Measurements from ENCODE around the gene CTNNA2. TPM values are rescaled to one million over a fixed set of nuclear protein-coding genes. Genes with fewer than 3 reads are reported as not detected.

The CTNNA2 gene
- total RNA-seq, 4 donors from 2014 or later = 0.40 to 1.7 (median 1.5) TPM; not detected in 1

DNA sequence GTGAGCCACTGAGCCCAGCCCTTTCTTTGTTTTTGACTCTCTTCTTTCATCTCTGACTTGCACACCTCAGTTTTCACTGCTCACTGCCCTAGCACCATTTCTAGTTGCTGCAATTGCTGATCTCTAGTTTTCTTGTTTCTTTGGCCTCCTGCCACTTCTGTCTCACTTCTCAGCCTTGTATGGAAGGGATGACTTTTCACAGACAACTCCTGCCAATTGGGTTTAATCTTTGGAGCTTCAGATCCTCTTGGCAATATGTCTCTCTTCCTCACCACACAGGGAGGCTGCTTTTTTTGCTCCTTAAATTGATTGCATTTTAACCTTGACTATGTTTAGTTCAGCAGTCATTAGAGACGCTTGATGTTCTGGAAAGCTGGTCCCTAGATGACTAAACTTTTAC lies 323.1 kb downstream of the CTNNA2 start:
- no peaks in the 10 kb centered on the region for H3K4me1 ChIP-seq
- intact Hi-C loops (cut with DNase I; ENCODE audit: low total_unique reads) = no loop called here
- no peaks in the 10 kb centered on the region for H3K9me3 ChIP-seq
- no peak overlapping the region for H3K27ac ChIP-seq
- DNase-seq = no peak
- in situ Hi-C loops (cut with MboI; ENCODE audit: low pct_ligation_motif_present in 1 of 4, low pct_unique_long_range_greater_than_20kb in 1 of 4, low sequenced_read_pairs in 3 of 4) = no loop called here
- no peak overlapping the region for H3K4me3 ChIP-seq
- no peaks in the 10 kb centered on the region for H3K36me3 ChIP-seq
- 75 to 77% methylated on average over 1 of the region's 1 CpG for WGBS, 2 donors (ENCODE audit: low coverage in 1 of 2)
- no peaks in the 10 kb centered on the region for H3K27me3 ChIP-seq
- TF ChIP-seq POLR2A (IDR thresholded peaks at IDR 0.05) = no peak
- no peak for TF ChIP-seq EP300 (IDR thresholded peaks at IDR 0.05; ENCODE audit: low read depth)
- TF ChIP-seq POLR2AphosphoS5 (IDR thresholded peaks at IDR 0.05) = no peak
- TF ChIP-seq, protein P1, sequence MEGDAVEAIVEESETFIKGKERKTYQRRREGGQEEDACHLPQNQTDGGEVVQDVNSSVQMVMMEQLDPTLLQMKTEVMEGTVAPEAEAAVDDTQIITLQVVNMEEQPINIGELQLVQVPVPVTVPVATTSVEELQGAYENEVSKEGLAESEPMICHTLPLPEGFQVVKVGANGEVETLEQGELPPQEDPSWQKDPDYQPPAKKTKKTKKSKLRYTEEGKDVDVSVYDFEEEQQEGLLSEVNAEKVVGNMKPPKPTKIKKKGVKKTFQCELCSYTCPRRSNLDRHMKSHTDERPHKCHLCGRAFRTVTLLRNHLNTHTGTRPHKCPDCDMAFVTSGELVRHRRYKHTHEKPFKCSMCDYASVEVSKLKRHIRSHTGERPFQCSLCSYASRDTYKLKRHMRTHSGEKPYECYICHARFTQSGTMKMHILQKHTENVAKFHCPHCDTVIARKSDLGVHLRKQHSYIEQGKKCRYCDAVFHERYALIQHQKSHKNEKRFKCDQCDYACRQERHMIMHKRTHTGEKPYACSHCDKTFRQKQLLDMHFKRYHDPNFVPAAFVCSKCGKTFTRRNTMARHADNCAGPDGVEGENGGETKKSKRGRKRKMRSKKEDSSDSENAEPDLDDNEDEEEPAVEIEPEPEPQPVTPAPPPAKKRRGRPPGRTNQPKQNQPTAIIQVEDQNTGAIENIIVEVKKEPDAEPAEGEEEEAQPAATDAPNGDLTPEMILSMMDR (IDR thresholded peaks at IDR 0.05) = no peak

DNA sequence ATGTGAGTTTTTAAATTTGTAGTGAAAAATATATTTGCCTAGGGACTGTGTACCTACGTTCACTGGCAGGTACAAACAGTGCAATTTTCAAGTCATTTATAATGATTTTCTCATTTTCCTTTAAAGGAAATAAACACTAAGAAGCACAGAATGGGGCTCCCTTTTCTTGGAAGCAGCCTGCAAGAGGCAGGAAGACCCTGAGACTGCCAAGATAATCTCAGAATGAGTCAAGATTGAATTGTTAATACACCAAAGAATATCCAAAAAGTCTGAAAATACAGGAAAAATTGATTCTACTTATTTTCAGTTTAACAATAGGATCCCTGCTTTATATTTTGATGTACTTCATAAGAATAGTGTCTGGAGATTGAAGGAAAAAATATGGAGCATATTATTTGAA lies 331.2 kb downstream of the CTNNA2 start:
- TF ChIP-seq, protein P1 (IDR thresholded peaks at IDR 0.05) = no peak
- TF ChIP-seq EP300 (IDR thresholded peaks at IDR 0.05; ENCODE audit: low read depth) = no peak
- TF ChIP-seq POLR2A (IDR thresholded peaks at IDR 0.05) = no peak
- no peak for TF ChIP-seq POLR2AphosphoS5 (IDR thresholded peaks at IDR 0.05)
- Histone ChIP-seq H3K4me3 (no peak overlapping the region), H3K27ac (no peak overlapping the region), H3K9me3 (no peaks in the 10 kb centered on the region), H3K36me3 (no peaks in the 10 kb centered on the region), H3K4me1 (no peaks in the 10 kb centered on the region), H3K27me3 (no peaks in the 10 kb centered on the region)
- no peak for DNase-seq
- in situ Hi-C loops (cut with MboI; ENCODE audit: low pct_ligation_motif_present in 1 of 4, low pct_unique_long_range_greater_than_20kb in 1 of 4, low sequenced_read_pairs in 3 of 4) (no loop called here), intact Hi-C loops (cut with DNase I; ENCODE audit: low total_unique reads) (no loop called here)
- 44 to 56% methylated on average over 1 of the region's 1 CpG for WGBS, 2 donors (ENCODE audit: low coverage in 1 of 2)

DNA sequence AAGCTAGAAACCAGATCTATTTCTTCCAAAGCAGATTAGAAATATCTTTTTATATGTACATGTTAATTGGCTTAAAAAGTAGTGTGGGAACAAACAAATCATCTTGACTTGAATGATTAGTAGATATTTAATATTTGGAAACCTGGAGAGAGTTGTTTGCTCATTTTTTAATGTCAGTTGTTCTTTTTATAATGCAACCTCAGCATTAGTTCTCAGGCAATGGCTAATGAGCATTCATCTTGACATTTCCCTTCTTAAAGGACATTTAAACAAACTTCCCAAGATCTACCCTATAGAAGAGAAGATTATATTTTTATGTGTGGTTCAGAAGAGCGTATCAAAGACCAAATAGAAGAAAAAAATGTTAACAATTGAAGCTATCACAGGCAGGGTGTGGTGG lies 334.0 kb downstream of the CTNNA2 start:
- H3K36me3 ChIP-seq = no peaks in the 10 kb centered on the region
- TF ChIP-seq, protein P1 (IDR thresholded peaks at IDR 0.05) = no peak
- TF ChIP-seq POLR2AphosphoS5 (IDR thresholded peaks at IDR 0.05) (no peak), EP300 (IDR thresholded peaks at IDR 0.05; ENCODE audit: low read depth) (no peak), POLR2A (IDR thresholded peaks at IDR 0.05) (no peak)
- no peaks in the 10 kb centered on the region for H3K4me1 ChIP-seq
- H3K4me3 ChIP-seq = no peak overlapping the region
- no peaks in the 10 kb centered on the region for H3K27me3 ChIP-seq
- intact Hi-C loops (cut with DNase I; ENCODE audit: low total_unique reads) (no loop called here), in situ Hi-C loops (cut with MboI; ENCODE audit: low pct_ligation_motif_present in 1 of 4, low pct_unique_long_range_greater_than_20kb in 1 of 4, low sequenced_read_pairs in 3 of 4) (no loop called here)
- H3K27ac ChIP-seq = no peak overlapping the region
- 60 to 71% methylated on average over 1 of the region's 1 CpG for WGBS, 2 donors (ENCODE audit: low coverage in 1 of 2)
- no peaks in the 10 kb centered on the region for H3K9me3 ChIP-seq
- DNase-seq = no peak

DNA sequence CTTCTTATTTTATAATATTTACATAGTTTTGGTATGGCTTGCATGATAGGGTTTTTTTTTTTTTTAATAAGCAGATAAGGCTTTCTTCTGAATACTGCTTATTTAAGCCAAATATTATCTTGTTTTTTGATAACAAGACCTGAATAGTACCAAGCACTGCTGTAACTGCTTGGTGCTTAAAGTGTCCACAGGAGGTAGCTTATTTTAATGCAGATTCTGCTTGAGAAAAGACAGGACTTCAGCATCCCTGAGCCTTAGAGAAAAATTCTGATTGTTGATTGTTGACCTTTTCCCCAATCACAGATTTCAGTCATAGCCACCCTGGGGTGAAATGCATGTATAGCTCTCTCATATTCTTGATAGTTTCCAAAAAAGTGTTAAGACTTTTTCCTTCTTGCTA lies 336.4 kb downstream of the CTNNA2 start:
- no peak overlapping the region for H3K27ac ChIP-seq
- H3K27me3 ChIP-seq = no peaks in the 10 kb centered on the region
- no peaks in the 10 kb centered on the region for H3K4me1 ChIP-seq
- DNase-seq = no peak
- H3K4me3 ChIP-seq = no peak overlapping the region
- H3K9me3 ChIP-seq = no peaks in the 10 kb centered on the region
- TF ChIP-seq EP300 (IDR thresholded peaks at IDR 0.05; ENCODE audit: low read depth) = no peak
- TF ChIP-seq, protein P1 (IDR thresholded peaks at IDR 0.05) = no peak
- no peaks in the 10 kb centered on the region for H3K36me3 ChIP-seq
- in situ Hi-C loops (cut with MboI; ENCODE audit: low pct_ligation_motif_present in 1 of 4, low pct_unique_long_range_greater_than_20kb in 1 of 4, low sequenced_read_pairs in 3 of 4) = no loop called here
- intact Hi-C loops (cut with DNase I; ENCODE audit: low total_unique reads) = no loop called here

All from transverse colon (tissue), 4 donors.